Breast epithelium (tissue), 3 donors: ENCODE results near the gene STAT6.

Source experiments
- CTCF ChIP-seq, 3 donors: fragments of 450-650 bp; IDR thresholded peaks; one replicate each; pipeline ENCODE4 v1.5.1; 2016 to 2017; ENCODE audit warnings: antibody characterized with exemption in 3 of 3, mild to moderate bottlenecking in 3 of 3, moderate library complexity in 3 of 3
- POLR2A ChIP-seq: fragments of 450-650 bp; IDR thresholded peaks from one replicate; pipeline ENCODE4 v1.6.1; 2016; ENCODE audit warnings: antibody characterized with exemption, mild to moderate bottlenecking, moderate library complexity
- POLR2AphosphoS5 ChIP-seq, 3 donors: sonication (generic); formaldehyde crosslinking; IDR thresholded peaks; one replicate each; pipeline ENCODE4 v1.6.1; 2017; ENCODE audit warnings: antibody characterized with exemption in 3 of 3

- TF ChIP-seq CTCF (IDR thresholded peaks at IDR 0.05), result no peak
- TF ChIP-seq POLR2A, result no peak
- peak in 1 of 3 donors; percentile 23 for TF ChIP-seq POLR2AphosphoS5 (IDR thresholded peaks at IDR 0.05)
These were observed 41.5 kb upstream of the STAT6 start for GRCh38 chr12:57152639-57153038.
